ENCODE measurements around the gene ANO2. TPM values are rescaled to one million over a fixed set of nuclear protein-coding genes. Genes with fewer than 3 reads are reported as not detected.
"Not testable (repeated sequence)": the region's sequence is repeated elsewhere in the genome, so short reads cannot be mapped to it uniquely, and the experiment has no call there.

ANO2 gene
- total RNA-seq, 1 experiment from 2014 or later: 0.68 TPM

- no peak for DNase-seq
- no peaks in the 10 kb centered on the region for H3K27me3 Mint-ChIP-seq (ENCODE audit: insufficient read depth, unreplicated experiment)
- H3K27ac Mint-ChIP-seq (ENCODE audit: unreplicated experiment): no peak overlapping the region
- POLR2A ChIA-PET: no interaction called here
- H3K4me3 Mint-ChIP-seq (ENCODE audit: unreplicated experiment): no peak overlapping the region
- TF ChIP-seq, protein P1, sequence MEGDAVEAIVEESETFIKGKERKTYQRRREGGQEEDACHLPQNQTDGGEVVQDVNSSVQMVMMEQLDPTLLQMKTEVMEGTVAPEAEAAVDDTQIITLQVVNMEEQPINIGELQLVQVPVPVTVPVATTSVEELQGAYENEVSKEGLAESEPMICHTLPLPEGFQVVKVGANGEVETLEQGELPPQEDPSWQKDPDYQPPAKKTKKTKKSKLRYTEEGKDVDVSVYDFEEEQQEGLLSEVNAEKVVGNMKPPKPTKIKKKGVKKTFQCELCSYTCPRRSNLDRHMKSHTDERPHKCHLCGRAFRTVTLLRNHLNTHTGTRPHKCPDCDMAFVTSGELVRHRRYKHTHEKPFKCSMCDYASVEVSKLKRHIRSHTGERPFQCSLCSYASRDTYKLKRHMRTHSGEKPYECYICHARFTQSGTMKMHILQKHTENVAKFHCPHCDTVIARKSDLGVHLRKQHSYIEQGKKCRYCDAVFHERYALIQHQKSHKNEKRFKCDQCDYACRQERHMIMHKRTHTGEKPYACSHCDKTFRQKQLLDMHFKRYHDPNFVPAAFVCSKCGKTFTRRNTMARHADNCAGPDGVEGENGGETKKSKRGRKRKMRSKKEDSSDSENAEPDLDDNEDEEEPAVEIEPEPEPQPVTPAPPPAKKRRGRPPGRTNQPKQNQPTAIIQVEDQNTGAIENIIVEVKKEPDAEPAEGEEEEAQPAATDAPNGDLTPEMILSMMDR (IDR thresholded peaks at IDR 0.05; ENCODE audit: insufficient read depth in 1 of 2, low read depth in 1 of 2, low read length in 1 of 2, severe bottlenecking in 1 of 2, unreplicated experiment in 1 of 2): no peak
- Histone ChIP-seq H3K9me3 (no peaks in the 10 kb centered on the region), H3K4me1 (no peaks in the 10 kb centered on the region), H3K4me3 (ENCODE audit: low read depth, low read length) (no peak overlapping the region), H3K36me3 (ENCODE audit: control insufficient read depth, insufficient read depth, low read length) (no peaks in the 10 kb centered on the region), H3K27me3 (replicated peaks; ENCODE audit: control insufficient read depth, insufficient read depth, low read length) (no peaks in the 10 kb centered on the region)
- H3K4me1 Mint-ChIP-seq (ENCODE audit: low read depth, unreplicated experiment): no peaks in the 10 kb centered on the region
- intact Hi-C loops (cut with micrococcal nuclease; ENCODE audit: unreplicated experiment): no loop called here
- CTCF ChIA-PET: no interaction called here
- no TSS peak for BruUV-seq (replicated peaks)
- H3K9me3 Mint-ChIP-seq (ENCODE audit: unreplicated experiment): no peaks in the 10 kb centered on the region
- no peaks in the 10 kb centered on the region for H3K36me3 Mint-ChIP-seq (ENCODE audit: insufficient read depth, unreplicated experiment)
Observed at GRCh38 chr12:5660238-5660637, 284.8 kb downstream of the ANO2 start.

- BruUV-seq (replicated peaks); H3K4me3 ChIP-seq (ENCODE audit: low read depth, low read length); H3K27ac Mint-ChIP-seq (ENCODE audit: unreplicated experiment); CTCF ChIA-PET; H3K27me3 ChIP-seq (replicated peaks; ENCODE audit: control insufficient read depth, insufficient read depth, low read length); H3K36me3 ChIP-seq (ENCODE audit: control insufficient read depth, insufficient read depth, low read length); H3K9me3 Mint-ChIP-seq (ENCODE audit: unreplicated experiment); POLR2A ChIA-PET; DNase-seq; H3K4me1 Mint-ChIP-seq (ENCODE audit: low read depth, unreplicated experiment); H3K4me1 ChIP-seq; intact Hi-C loops (cut with micrococcal nuclease; ENCODE audit: unreplicated experiment); H3K27me3 Mint-ChIP-seq (ENCODE audit: insufficient read depth, unreplicated experiment); H3K36me3 Mint-ChIP-seq (ENCODE audit: insufficient read depth, unreplicated experiment); H3K9me3 ChIP-seq; H3K4me3 Mint-ChIP-seq (ENCODE audit: unreplicated experiment): not testable (repeated sequence)
Observed at GRCh38 chr12:5658339-5658941, 286.6 kb downstream of the ANO2 start.

- Mint-ChIP-seq H3K4me3 (ENCODE audit: unreplicated experiment) (no peak overlapping the region), H3K27me3 (ENCODE audit: insufficient read depth, unreplicated experiment) (no peaks in the 10 kb centered on the region), H3K4me1 (ENCODE audit: low read depth, unreplicated experiment) (no peaks in the 10 kb centered on the region), H3K36me3 (ENCODE audit: insufficient read depth, unreplicated experiment) (no peaks in the 10 kb centered on the region), H3K27ac (ENCODE audit: unreplicated experiment) (no peak overlapping the region), H3K9me3 (ENCODE audit: unreplicated experiment) (no peaks in the 10 kb centered on the region)
- Histone ChIP-seq H3K27me3 (replicated peaks; ENCODE audit: control insufficient read depth, insufficient read depth, low read length) (no peaks in the 10 kb centered on the region), H3K9me3 (no peaks in the 10 kb centered on the region), H3K36me3 (ENCODE audit: control insufficient read depth, insufficient read depth, low read length) (no peaks in the 10 kb centered on the region), H3K4me3 (ENCODE audit: low read depth, low read length) (no peak overlapping the region), H3K4me1 (no peaks in the 10 kb centered on the region)
- TF ChIP-seq, protein P1 (IDR thresholded peaks at IDR 0.05; ENCODE audit: insufficient read depth in 1 of 2, low read depth in 1 of 2, low read length in 1 of 2, severe bottlenecking in 1 of 2, unreplicated experiment in 1 of 2): no peak
- no peak for DNase-seq
- BruUV-seq (replicated peaks): no TSS peak
- intact Hi-C loops (cut with micrococcal nuclease; ENCODE audit: unreplicated experiment): no loop called here
- CTCF ChIA-PET: interaction anchor here (2.1 kb wide), 1 partner anchor 88 kb away, joined by 7 read pairs; no protein-coding TSS in a partner anchor
- POLR2A ChIA-PET: no interaction called here
Observed at GRCh38 chr12:5656836-5657235, 288.2 kb downstream of the ANO2 start.

DNA sequence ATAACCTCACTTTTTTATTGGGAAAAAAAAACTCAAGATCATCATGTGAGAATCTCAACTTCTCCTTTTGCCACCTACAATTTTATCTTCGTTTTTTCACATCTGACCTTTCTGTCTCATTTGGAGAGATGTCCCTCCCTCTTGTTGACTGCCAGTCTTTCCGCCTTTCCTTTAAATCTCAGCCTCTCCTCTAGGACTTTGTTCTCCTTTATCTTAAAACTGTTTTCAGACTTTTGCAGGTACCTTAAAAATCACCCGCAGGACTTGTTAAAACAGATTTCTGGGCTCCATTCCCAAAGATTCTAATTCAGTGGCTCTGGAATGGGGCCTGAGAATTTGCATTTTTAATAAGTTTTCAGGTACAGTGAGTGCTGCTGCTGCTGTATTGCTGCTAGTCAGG is 289.9 kb downstream of the ANO2 start:
- Histone ChIP-seq H3K9me3 (no peaks in the 10 kb centered on the region), H3K36me3 (ENCODE audit: control insufficient read depth, insufficient read depth, low read length) (no peaks in the 10 kb centered on the region), H3K27me3 (replicated peaks; ENCODE audit: control insufficient read depth, insufficient read depth, low read length) (no peaks in the 10 kb centered on the region), H3K4me1 (no peaks in the 10 kb centered on the region), H3K4me3 (ENCODE audit: low read depth, low read length) (no peak overlapping the region)
- H3K27ac Mint-ChIP-seq (ENCODE audit: unreplicated experiment): no peak overlapping the region
- BruUV-seq (replicated peaks): no TSS peak
- no peak for DNase-seq
- TF ChIP-seq, protein P1 (IDR thresholded peaks at IDR 0.05; ENCODE audit: insufficient read depth in 1 of 2, low read depth in 1 of 2, low read length in 1 of 2, severe bottlenecking in 1 of 2, unreplicated experiment in 1 of 2): no peak
- ChIA-PET POLR2A (no interaction called here), CTCF (no interaction called here)
- no peaks in the 10 kb centered on the region for H3K27me3 Mint-ChIP-seq (ENCODE audit: insufficient read depth, unreplicated experiment)
- H3K36me3 Mint-ChIP-seq (ENCODE audit: insufficient read depth, unreplicated experiment): no peaks in the 10 kb centered on the region
- no peak overlapping the region for H3K4me3 Mint-ChIP-seq (ENCODE audit: unreplicated experiment)
- no peaks in the 10 kb centered on the region for H3K4me1 Mint-ChIP-seq (ENCODE audit: low read depth, unreplicated experiment)
- intact Hi-C loops (cut with micrococcal nuclease; ENCODE audit: unreplicated experiment): no loop called here
- no peaks in the 10 kb centered on the region for H3K9me3 Mint-ChIP-seq (ENCODE audit: unreplicated experiment)
